ENCODE measurements around the gene SCN2B.

SCN2B gene

DNA sequence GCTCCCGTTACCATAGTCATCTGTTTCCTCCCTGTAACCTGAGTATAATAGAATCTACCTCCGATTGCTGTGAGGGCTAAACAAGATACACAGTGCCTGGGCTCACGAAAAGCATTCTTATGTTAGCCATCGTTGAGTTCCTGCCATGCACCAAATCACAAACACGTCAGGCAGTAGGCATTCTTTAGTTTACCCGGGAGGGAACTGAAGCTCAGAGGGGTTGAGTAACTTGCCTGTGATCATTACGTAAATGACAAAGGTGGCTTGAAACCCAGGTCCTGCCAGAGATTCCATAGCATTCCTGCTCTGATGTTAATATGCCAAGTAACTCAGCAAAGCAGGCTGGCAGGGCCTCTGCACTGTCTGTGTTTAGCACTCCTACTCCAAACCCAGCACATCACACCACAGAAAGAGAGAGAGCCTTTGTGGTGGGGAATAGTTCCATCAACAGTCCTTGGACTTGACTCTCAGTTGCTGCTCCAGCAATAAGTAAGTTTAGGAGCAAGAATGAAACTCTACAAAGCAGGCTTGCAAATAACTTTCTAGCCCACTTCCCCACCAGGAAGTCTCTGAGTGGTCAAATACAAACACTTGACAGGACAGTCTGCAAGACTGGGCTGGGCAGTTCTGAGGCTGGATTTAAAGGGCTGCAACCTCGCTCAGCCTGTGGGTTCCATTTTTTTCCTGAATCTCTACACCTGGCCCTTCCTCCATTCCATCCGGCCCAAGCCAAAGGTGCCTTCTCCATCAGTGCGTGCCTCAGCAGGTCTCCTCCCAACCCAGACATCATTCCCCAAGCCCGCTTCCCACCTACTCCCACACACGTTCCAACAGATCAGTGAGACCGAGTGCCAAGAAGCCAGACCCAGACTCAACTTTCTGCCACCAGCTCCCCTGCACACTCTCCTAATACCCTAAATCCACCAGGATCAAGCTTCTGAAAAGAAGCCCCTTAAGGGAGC, 1.1 kb downstream of the SCN2B start:
- no peaks in the 10 kb centered on the region for H3K9me3 ChIP-seq (ENCODE audit: insufficient read depth, low read length, severe bottlenecking)
- H3K36me3 ChIP-seq (ENCODE audit: insufficient read depth, low read length), result no peaks in the 10 kb centered on the region
- H3K4me3 ChIP-seq (ENCODE audit: low read depth in 1 of 2, low read length in 2 of 2), result no peak overlapping the region
- H3K4me1 ChIP-seq (ENCODE audit: insufficient read depth, low read length), result peaks cover 14% of the 10 kb centered on the region
- peaks cover 10% of the 10 kb centered on the region for H3K27me3 ChIP-seq (ENCODE audit: insufficient read depth, low read length, poor library complexity)
- TF ChIP-seq, protein P1, sequence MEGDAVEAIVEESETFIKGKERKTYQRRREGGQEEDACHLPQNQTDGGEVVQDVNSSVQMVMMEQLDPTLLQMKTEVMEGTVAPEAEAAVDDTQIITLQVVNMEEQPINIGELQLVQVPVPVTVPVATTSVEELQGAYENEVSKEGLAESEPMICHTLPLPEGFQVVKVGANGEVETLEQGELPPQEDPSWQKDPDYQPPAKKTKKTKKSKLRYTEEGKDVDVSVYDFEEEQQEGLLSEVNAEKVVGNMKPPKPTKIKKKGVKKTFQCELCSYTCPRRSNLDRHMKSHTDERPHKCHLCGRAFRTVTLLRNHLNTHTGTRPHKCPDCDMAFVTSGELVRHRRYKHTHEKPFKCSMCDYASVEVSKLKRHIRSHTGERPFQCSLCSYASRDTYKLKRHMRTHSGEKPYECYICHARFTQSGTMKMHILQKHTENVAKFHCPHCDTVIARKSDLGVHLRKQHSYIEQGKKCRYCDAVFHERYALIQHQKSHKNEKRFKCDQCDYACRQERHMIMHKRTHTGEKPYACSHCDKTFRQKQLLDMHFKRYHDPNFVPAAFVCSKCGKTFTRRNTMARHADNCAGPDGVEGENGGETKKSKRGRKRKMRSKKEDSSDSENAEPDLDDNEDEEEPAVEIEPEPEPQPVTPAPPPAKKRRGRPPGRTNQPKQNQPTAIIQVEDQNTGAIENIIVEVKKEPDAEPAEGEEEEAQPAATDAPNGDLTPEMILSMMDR (IDR thresholded peaks at IDR 0.05; ENCODE audit: borderline replicate concordance, extremely low read depth, low read length, poor library complexity, severe bottlenecking), result no peak
- TF ChIP-seq EZH2 (IDR thresholded peaks at IDR 0.05; ENCODE audit: borderline replicate concordance, low read depth, low read length, severe bottlenecking), result no peak
- no peak overlapping the region for H3K4me2 ChIP-seq (ENCODE audit: insufficient read depth, low read length)
- no peak overlapping the region for H2AFZ ChIP-seq (ENCODE audit: low read depth, low read length)
- no peak overlapping the region for H3K27ac ChIP-seq (ENCODE audit: low read length)
- H4K20me1 ChIP-seq (ENCODE audit: insufficient read depth, low read length), result no peaks in the 10 kb centered on the region; the same call in 1 of the 2 replicates
- ATAC-seq (ENCODE audit: insufficient read depth, low read depth), result no peak
- H3K9ac ChIP-seq (ENCODE audit: low read depth, low read length), result no peak overlapping the region
- H3K79me2 ChIP-seq (ENCODE audit: insufficient read depth, low read length), result no peaks in the 10 kb centered on the region
- no peak for DNase-seq

DNA sequence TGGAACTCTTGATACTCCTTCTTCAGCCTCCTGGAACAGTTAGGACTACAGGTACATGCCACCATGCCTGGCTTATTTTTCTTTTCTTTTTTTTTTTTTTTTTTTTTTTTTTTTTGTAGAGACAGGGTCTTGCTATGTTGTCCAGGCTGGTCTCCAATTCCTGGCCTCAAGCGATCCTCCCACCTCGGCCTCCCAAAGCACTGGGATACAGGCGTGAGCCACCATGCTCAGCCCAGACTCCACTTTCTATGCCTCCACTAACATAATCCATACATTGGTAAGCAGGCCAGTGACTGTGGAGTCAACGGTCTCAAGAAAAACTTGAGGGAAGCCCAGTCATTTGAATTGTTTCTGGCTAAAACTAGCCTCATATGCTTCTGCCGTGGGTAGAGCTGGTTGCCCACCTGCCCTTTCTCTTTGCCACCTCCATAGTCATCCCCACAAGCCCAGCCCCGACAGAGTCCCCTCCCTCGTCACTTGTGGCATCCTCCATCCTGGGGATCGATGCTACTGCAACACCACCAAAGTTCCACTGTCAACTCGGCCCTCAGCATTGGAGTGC, 2.4 kb downstream of the SCN2B start:
- no peaks in the 10 kb centered on the region for H3K36me3 ChIP-seq (ENCODE audit: insufficient read depth, low read length)
- H3K79me2 ChIP-seq (ENCODE audit: insufficient read depth, low read length), result no peaks in the 10 kb centered on the region
- H3K4me3 ChIP-seq (ENCODE audit: low read depth in 1 of 2, low read length in 2 of 2), result no peak overlapping the region
- no peak for ATAC-seq (ENCODE audit: insufficient read depth, low read depth)
- no peak overlapping the region for H3K27ac ChIP-seq (ENCODE audit: low read length)
- peaks cover 11% of the 10 kb centered on the region for H3K4me1 ChIP-seq (ENCODE audit: insufficient read depth, low read length)
- TF ChIP-seq EZH2 (IDR thresholded peaks at IDR 0.05; ENCODE audit: borderline replicate concordance, low read depth, low read length, severe bottlenecking), result no peak
- TF ChIP-seq, protein P1 (IDR thresholded peaks at IDR 0.05; ENCODE audit: borderline replicate concordance, extremely low read depth, low read length, poor library complexity, severe bottlenecking), result no peak
- H3K9ac ChIP-seq (ENCODE audit: low read depth, low read length), result no peak overlapping the region
- H3K4me2 ChIP-seq (ENCODE audit: insufficient read depth, low read length), result no peak overlapping the region
- DNase-seq, result no peak
- H3K9me3 ChIP-seq (ENCODE audit: insufficient read depth, low read length, severe bottlenecking), result no peaks in the 10 kb centered on the region
- H3K27me3 ChIP-seq (ENCODE audit: insufficient read depth, low read length, poor library complexity), result peaks cover 14% of the 10 kb centered on the region
- H4K20me1 ChIP-seq (ENCODE audit: insufficient read depth, low read length), result no peaks in the 10 kb centered on the region; the same call in 1 of the 2 replicates
- H2AFZ ChIP-seq (ENCODE audit: low read depth, low read length), result no peak overlapping the region

DNA sequence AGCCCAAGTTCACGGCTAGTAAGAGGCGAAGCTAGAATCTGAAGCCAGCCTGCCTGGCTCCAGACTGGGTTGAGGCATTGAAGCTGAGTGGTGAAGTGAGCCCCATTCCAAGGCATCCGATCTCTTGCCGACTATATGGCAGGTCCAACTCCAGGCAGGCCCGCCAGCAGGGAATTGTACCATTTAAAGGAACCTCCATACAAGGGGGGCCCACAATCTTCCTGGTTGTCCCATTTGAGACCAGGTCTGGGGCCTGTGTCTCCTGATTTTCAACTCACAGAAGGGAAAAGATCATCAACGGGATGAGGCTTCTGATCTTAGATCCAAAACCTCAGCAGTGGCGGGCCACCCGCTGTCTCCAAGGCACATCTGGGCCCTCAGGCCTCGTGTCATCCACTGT, 4.1 kb downstream of the SCN2B start:
- Histone ChIP-seq H3K27ac (ENCODE audit: low read length) (no peak overlapping the region), H3K27me3 (ENCODE audit: insufficient read depth, low read length, poor library complexity) (peaks cover 14% of the 10 kb centered on the region), H3K9ac (ENCODE audit: low read depth, low read length) (no peak overlapping the region), H3K36me3 (ENCODE audit: insufficient read depth, low read length) (no peaks in the 10 kb centered on the region), H3K79me2 (ENCODE audit: insufficient read depth, low read length) (no peaks in the 10 kb centered on the region), H2AFZ (ENCODE audit: low read depth, low read length) (no peak overlapping the region), H3K4me1 (ENCODE audit: insufficient read depth, low read length) (peaks cover 11% of the 10 kb centered on the region), H3K9me3 (ENCODE audit: insufficient read depth, low read length, severe bottlenecking) (no peaks in the 10 kb centered on the region), H3K4me2 (ENCODE audit: insufficient read depth, low read length) (no peak overlapping the region), H3K4me3 (ENCODE audit: low read depth in 1 of 2, low read length in 2 of 2) (no peak overlapping the region), H4K20me1 (ENCODE audit: insufficient read depth, low read length) (no peaks in the 10 kb centered on the region; the same call in 1 of the 2 replicates)
- DNase-seq, result no peak
- ATAC-seq (ENCODE audit: insufficient read depth, low read depth), result no peak
- TF ChIP-seq, protein P1 (IDR thresholded peaks at IDR 0.05; ENCODE audit: borderline replicate concordance, extremely low read depth, low read length, poor library complexity, severe bottlenecking), result no peak
- no peak for TF ChIP-seq EZH2 (IDR thresholded peaks at IDR 0.05; ENCODE audit: borderline replicate concordance, low read depth, low read length, severe bottlenecking)

Measured in DND-41 (cell line).